MM.1S (cell line): ENCODE results near the gene SAXO2.
"Not testable (repeated sequence)": the region's sequence is repeated elsewhere in the genome, so short reads cannot be mapped to it uniquely, and the experiment has no call there.

Experiments
- CTCF ChIP-seq: fragments of 300-600 bp; sonication (generic); IDR thresholded peaks from 2 replicates; pipeline ENCODE4 v1.5.1; 2016; ENCODE audit warnings: antibody characterized with exemption, low read length, mixed read lengths
- EZH2 ChIP-seq: fragments of 300-600 bp; sonication (generic); optimal IDR thresholded peaks from 2 replicates; pipeline ENCODE3; 2017; ENCODE audit warnings: low read depth, mild to moderate bottlenecking, antibody characterized with exemption, low read length, mixed read lengths
- EZH2phosphoT487 ChIP-seq: fragments of 300-600 bp; sonication (generic); IDR thresholded peaks from 2 replicates; pipeline ENCODE4 v1.6.1; 2018; ENCODE audit warnings: antibody characterized with exemption, low read length

- not testable (repeated sequence) for TF ChIP-seq CTCF, EZH2, EZH2phosphoT487
These were observed 19.0 kb upstream of the SAXO2 start for GRCh38 chr15:82243644-82244043.
